Measurements from ENCODE around the gene SYTL3. TPM values are rescaled to one million over a fixed set of nuclear protein-coding genes. Genes with fewer than 3 reads are reported as not detected.
"Not testable (repeated sequence)": the region's sequence is repeated elsewhere in the genome, so short reads cannot be mapped to it uniquely, and the experiment has no call there.

The SYTL3 gene
- total RNA-seq, 2 donors from 2014 or later: 3.7 to 4.4 TPM

DNA sequence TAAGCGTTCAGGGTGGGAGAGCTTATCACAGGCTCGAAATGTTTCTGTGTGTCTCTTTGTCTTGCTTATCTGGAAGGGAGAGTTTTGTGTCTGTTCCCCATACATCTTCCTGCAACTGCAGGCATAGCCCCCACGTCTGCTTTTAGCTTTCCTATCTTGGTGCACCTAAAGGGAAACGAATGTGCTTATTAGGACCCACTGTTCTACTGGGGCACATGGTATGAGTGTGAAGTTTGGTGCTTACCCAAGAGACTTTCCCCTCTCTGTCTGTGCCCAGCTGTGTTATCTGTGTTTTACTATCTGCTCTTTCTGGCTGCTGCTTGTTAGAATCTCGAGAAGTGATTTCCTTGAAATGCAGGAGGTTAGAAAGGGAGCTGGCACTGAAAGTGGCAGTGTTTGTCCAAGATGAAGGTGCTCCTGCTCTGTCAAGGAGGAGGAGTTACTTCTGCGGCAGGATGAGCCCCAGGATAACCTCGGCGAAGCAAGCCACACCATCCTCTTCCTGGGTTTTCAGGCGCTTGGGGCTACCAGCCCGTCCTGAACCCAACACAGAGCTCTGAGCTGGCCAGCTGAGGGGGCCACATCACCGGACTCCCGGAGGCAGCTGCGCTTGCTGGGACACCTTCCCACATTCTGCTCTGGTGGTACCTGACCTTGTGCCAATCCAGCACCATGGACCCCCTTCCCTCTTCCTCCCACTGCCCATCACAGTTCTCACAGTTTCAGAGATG is 28.7 kb upstream of the SYTL3 start:
- ATAC-seq: peak; percentile 67
- no peak for DNase-seq
- intact Hi-C loops (cut with DNase I): no loop called here

GRCh38 chr6:158621694-158622544 is 27.9 kb upstream of the SYTL3 start:
- DNase-seq (no peak), ATAC-seq (no peak)
- intact Hi-C loops (cut with DNase I): no loop called here

- ATAC-seq: no peak
- intact Hi-C loops (cut with DNase I): no loop called here
- no peak for DNase-seq
These were observed 27.2 kb upstream of the SYTL3 start for GRCh38 chr6:158622545-158623190.

- no peak for ATAC-seq
- no peak for DNase-seq
- intact Hi-C loops (cut with DNase I): no loop called here
These were observed 24.9 kb upstream of the SYTL3 start for GRCh38 chr6:158624684-158625682.

DNA sequence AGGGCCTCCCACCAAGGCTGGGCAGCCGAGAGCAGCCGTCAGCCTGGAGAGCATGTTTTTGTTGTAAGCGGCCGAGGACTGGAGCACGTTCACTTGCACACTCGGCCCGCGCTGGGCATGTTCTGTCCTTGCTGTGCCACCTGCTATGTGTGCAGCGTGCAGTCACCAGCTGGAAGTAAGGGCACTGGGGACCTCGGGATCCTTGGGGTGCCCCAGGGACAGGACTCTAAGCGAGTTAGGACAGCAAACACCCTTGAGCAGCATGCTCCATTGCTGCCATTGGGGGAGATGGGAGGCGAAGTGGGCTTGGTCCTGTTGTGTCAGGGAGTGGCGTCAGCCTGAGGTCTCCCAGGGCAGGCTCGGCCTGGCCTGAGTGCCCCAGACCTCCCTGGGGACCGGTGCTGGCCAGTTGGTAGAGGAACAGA is 24.0 kb upstream of the SYTL3 start:
- peak; percentile 25 for DNase-seq
- peak in 1 of 2 donors; percentile 31 for ATAC-seq
- intact Hi-C loops (cut with DNase I): no loop called here

DNA sequence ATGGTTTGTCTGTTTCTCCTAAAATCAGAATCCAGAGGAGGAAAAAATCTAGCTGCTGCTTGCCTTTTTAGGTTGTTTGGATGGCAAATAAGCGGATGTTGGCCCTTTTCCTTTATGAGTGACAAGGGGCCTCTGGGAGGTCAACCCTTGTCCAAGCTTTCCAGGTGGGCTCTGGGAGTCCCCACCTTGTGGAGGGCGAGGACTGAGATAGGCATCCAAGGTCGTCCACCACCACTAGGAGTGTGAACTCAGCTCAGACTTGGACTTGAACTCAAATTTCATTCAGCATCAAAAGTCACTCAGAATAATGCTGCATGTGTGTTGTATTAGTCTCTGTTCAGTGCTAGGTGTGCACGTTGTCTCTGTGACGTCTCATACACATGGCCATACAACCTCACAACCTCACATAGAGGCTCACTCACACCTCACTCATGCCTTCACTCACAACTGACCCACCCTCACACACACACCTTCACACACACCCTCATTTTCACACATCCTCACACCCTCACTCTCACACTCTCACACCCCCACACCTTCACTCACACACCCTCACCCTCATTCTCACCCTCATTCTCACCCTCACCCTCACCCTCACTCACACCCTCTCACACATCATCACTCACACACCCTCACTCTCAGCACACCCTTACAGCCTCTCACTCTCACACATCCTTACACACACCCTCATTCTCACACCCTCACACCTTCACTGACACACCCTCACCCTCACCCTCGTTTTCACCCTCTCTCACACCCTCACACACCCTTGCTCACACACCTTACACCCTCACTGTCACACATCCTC is 23.3 kb upstream of the SYTL3 start:
- intact Hi-C loops (cut with DNase I): no loop called here
- DNase-seq (no peak), ATAC-seq (no peak)

- DNase-seq: peak; percentile 20
- no peak for ATAC-seq
- intact Hi-C loops (cut with DNase I): no loop called here
These were observed 22.5 kb upstream of the SYTL3 start for GRCh38 chr6:158627168-158627939.

DNA sequence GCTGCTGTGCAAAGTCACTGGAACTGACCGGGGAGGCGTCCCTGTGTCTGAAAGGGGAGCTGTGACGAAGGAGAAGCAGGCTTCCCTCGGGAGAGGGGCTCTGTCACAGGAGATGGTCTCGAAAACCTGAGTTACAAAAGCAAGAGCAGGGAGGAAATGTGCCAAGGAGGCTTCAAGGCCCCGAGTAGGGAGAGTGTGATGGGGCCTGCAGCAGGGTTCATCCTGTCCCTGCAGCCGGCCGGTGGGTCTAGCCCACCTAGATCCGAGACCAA is 22.0 kb upstream of the SYTL3 start:
- intact Hi-C loops (cut with DNase I): no loop called here
- no peak for DNase-seq
- no peak for ATAC-seq

- intact Hi-C loops (cut with DNase I): no loop called here
- ATAC-seq (no peak), DNase-seq (no peak)
These were observed 21.3 kb upstream of the SYTL3 start for GRCh38 chr6:158628542-158628941.

GRCh38 chr6:158629367-158630221 is 20.3 kb upstream of the SYTL3 start:
- ATAC-seq: peak in 1 of 2 donors; percentile 38
- peak; percentile 32 for DNase-seq
- intact Hi-C loops (cut with DNase I): no loop called here

DNA sequence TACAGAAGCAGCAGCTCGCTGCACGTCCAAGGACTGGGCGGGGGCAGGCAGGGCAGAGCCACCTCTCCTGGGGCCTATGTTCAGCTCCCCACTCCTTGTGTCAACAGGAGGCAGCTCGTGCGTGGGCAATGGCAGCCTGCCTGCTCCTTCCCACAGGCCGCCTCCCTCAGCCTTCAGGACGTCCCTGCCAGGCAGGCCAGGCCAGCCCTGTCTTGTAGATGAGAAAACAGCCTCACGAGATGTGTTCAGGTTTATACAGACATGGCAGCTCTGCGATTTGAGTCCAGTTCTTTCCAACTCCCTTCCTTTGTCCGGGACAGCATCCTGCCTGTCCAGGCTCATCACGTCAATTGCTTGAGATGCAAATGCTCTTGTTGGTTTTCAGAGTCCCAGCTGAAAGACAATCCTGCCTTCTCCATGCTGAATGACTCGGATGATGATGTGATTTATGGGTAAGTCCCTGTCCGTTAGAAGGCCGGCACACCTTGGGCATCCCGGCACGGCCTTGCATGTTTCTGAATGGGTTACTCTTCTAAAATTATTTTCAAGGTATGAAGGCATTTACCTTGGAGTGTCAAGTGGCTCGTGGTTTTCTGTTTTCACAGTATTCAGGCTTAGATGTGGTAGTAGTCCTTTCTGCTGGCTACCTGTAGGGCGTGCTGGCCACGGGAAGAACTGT is 18.8 kb upstream of the SYTL3 start:
- DNase-seq: peak; percentile 80
- ATAC-seq: peak; percentile 56 to 60
- intact Hi-C loops (cut with DNase I): no loop called here

GRCh38 chr6:158631678-158632537 is 17.9 kb upstream of the SYTL3 start:
- peak; percentile 88 for DNase-seq
- intact Hi-C loops (cut with DNase I): no loop called here

DNA sequence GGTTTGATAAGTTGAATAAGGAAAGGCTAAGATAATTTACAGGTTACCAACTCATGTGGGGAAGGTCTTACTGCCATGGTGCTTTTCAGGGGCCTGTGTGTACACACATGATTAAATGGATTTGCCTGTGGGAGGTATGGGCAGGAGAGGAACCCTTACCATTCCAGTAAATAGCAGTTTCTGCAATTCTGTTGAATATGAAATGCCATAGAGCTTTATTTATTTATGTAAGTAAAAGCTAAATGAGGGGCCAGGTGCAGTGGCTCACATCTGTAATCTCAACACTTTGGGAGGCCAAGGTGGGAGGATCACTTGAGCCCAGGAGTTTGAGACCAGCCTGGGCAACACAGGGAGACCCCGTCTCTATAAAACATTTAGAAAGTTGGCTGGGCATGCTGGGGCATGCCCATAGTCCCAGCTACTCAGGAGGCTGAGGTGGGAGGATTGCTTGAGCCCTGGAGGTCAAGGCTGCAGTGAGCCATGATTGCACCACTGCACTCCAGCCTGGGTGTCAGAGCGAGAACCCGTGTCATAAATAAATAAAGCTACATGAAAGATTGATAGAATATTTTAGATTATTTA is 17.2 kb upstream of the SYTL3 start:
- ATAC-seq; intact Hi-C loops (cut with DNase I); DNase-seq: not testable (repeated sequence)

More at GRCh38 chr6:158631678-158632537, 17.9 kb upstream of the SYTL3 start:
- peak; percentile 82 to 88 for ATAC-seq

DNA sequence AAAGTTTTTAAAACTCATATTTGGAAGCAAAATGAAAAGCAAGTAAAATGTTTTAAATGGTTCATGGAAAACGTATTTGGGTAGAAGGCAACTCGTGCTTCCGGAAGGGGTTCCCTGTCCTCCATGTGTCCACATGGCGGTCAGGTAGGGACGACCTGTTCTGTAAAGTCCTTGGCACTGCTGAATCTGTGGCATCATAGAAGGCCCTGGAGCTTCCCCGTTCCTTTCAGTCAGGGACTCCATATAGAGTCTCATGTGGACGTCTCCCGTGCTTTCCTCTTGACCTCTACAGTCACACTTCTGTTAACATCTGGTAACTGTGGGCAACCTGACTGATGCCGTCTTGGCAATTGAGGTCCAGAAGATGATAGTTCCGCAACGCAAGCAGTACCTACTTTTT is 16.7 kb upstream of the SYTL3 start:
- intact Hi-C loops (cut with DNase I): no loop called here
- DNase-seq: no peak
- ATAC-seq: no peak

Data from left cardiac atrium (tissue), 4 donors.